Measurements from ENCODE around the gene LARGE1. TPM values are rescaled to one million over a fixed set of nuclear protein-coding genes. Genes with fewer than 3 reads are reported as not detected.

LARGE1 gene
- total and polyA plus RNA-seq, 2 of the 4 experiments (the other 2 are of a cell fraction), result 6.2 to 12.4 TPM

DNA sequence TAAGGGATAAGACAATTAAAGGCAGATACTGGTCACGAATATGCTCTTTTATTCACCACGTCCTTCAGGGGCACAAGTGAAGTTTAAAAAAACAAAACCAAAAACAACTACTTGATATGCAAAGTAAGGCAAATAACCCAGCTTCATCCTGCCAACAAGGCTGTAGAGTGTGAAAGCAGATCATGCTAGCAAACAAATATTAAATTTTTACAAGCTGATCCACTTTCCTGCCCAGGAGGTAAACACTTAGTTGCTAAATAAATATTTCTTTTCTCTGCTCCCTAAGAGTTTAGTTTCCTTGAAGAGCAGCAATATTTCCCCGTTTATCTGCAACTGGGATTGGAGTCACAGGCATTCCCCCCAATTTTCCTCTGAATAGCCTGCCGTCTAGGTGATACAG, 300.2 kb downstream of the LARGE1 start:
- dilution Hi-C loops (cut with HindIII; ENCODE audit: low sequenced_read_pairs, unreplicated experiment), result no loop called here
- CTCF ChIA-PET, result no interaction called here

More for the DNA sequence above, 300.2 kb downstream of the LARGE1 start:
- H3K36me3 ChIP-seq (ENCODE audit: control insufficient read depth, insufficient read depth, low read length), result no peaks in the 10 kb centered on the region
- H4K20me1 ChIP-seq (ENCODE audit: insufficient read depth, low read length), result no peaks in the 10 kb centered on the region
- no peak overlapping the region for H3K27ac ChIP-seq (ENCODE audit: insufficient read depth, low read length)
- H3K4me3 ChIP-seq (ENCODE audit: insufficient read depth, low read depth, low read length), result no peak overlapping the region
- no peak overlapping the region for H2AFZ ChIP-seq (replicated peaks; ENCODE audit: low read length, poor library complexity)
- no TSS peak for BruUV-seq (replicated peaks)
- H3K27me3 ChIP-seq (ENCODE audit: control insufficient read depth, insufficient read depth, low read length), result no peaks in the 10 kb centered on the region
- no peaks in the 10 kb centered on the region for H3K9me1 ChIP-seq (ENCODE audit: insufficient read depth, low read length)
- POLR2A ChIA-PET (ENCODE audit: unreplicated experiment), result interaction anchor here (0.6 kb wide), 1 partner anchor 284 kb away, joined by 4 read pairs; no protein-coding TSS in a partner anchor
- H3K9ac ChIP-seq (ENCODE audit: low read depth, low read length), result no peak overlapping the region
- H3K4ac ChIP-seq (ENCODE audit: low read depth, low read length), result no peak overlapping the region
- H4K8ac ChIP-seq (ENCODE audit: low read depth in 2 of 2, low read length in 2 of 2), result no peak overlapping the region
- H4K5ac ChIP-seq (ENCODE audit: low read depth, low read length), result no peak overlapping the region
- no peak overlapping the region for H3K14ac ChIP-seq (replicated peaks; ENCODE audit: low read depth, low read length)
- no peak overlapping the region for H2AK9ac ChIP-seq (replicated peaks; ENCODE audit: low read depth, low read length, poor library complexity)
- no peak for DNase-seq
- H3K23ac ChIP-seq (ENCODE audit: low read depth, low read length), result no peak overlapping the region
- in situ Hi-C loops (cut with MboI; ENCODE audit: low sequenced_read_pairs) (no loop called here), intact Hi-C loops (cut with micrococcal nuclease) (no loop called here)
- no peak overlapping the region for H3K56ac ChIP-seq (ENCODE audit: extremely low read depth, insufficient read depth, low read length)
- no peaks in the 10 kb centered on the region for H3K4me1 ChIP-seq (ENCODE audit: control insufficient read depth, insufficient read depth, low read length)
- no peak for ATAC-seq (ENCODE audit: low read depth)
- H3K4me2 ChIP-seq (ENCODE audit: low read depth, low read length), result no peak overlapping the region
- H3K9me3 ChIP-seq (ENCODE audit: control insufficient read depth, insufficient read depth, low read length), result no peaks in the 10 kb centered on the region
- no peak overlapping the region for H4K91ac ChIP-seq (ENCODE audit: insufficient read depth, low read depth, low read length)
- H3K18ac ChIP-seq (ENCODE audit: low read depth, low read length), result no peak overlapping the region
- TF ChIP-seq RCOR1 (IDR thresholded peaks at IDR 0.05; ENCODE audit: insufficient replicate concordance, low read length) (no peak), NFE2L2 (IDR thresholded peaks at IDR 0.05; ENCODE audit: low read depth, low read length) (no peak), MAZ (IDR thresholded peaks at IDR 0.05; ENCODE audit: borderline replicate concordance, low read depth, low read length) (no peak), CEBPB (IDR thresholded peaks at IDR 0.05; ENCODE audit: low read depth, low read length) (no peak), POLR2A (IDR thresholded peaks at IDR 0.05; ENCODE audit: low read depth, low read length) (no peak), MAFK (IDR thresholded peaks at IDR 0.05; ENCODE audit: low read depth, low read length) (no peak), CHD1 (IDR thresholded peaks at IDR 0.05; ENCODE audit: low read depth, low read length) (no peak), ELK1 (IDR thresholded peaks at IDR 0.05; ENCODE audit: borderline replicate concordance, low read depth, low read length) (no peak), CTCF (conservative IDR thresholded peaks at IDR 0.05; ENCODE audit: low read depth, low read length) (no peak), BHLHE40 (IDR thresholded peaks at IDR 0.05; ENCODE audit: low read depth, low read length) (no peak)
- TF ChIP-seq, protein P1, sequence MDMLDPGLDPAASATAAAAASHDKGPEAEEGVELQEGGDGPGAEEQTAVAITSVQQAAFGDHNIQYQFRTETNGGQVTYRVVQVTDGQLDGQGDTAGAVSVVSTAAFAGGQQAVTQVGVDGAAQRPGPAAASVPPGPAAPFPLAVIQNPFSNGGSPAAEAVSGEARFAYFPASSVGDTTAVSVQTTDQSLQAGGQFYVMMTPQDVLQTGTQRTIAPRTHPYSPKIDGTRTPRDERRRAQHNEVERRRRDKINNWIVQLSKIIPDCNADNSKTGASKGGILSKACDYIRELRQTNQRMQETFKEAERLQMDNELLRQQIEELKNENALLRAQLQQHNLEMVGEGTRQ (IDR thresholded peaks at IDR 0.05; ENCODE audit: low read depth, low read length), result no peak
- no peak overlapping the region for H2BK5ac ChIP-seq (ENCODE audit: low read depth, low read length, poor library complexity, severe bottlenecking)
- no peak overlapping the region for H2BK15ac ChIP-seq (ENCODE audit: low read depth, low read length)
- no peak overlapping the region for H2BK20ac ChIP-seq (ENCODE audit: low read depth, low read length)
- H3K79me1 ChIP-seq (ENCODE audit: low read depth in 1 of 2, low read length in 2 of 2), result no peaks in the 10 kb centered on the region
- H2AK5ac ChIP-seq (ENCODE audit: low read depth, low read length), result no peak overlapping the region
- H2BK120ac ChIP-seq (ENCODE audit: low read depth, low read length), result no peak overlapping the region
- WGBS, 2 experiments (ENCODE audit: extremely low coverage in 2 of 2, insufficient read length in 1 of 2), result no CpG with 5 or more reads among the region's 4 CpGs

Measured in IMR-90 (cell line).